DMS79 treated with DMSO at 0.1 percent for 48 hours (cell line): ENCODE results near the gene DEPP1.

ENCODE experiments used
- DNase-seq: peaks from one replicate; lab custom pipeline; 2025; lab: John Stamatoyannopoulos, UW

Gene DEPP1

DNA sequence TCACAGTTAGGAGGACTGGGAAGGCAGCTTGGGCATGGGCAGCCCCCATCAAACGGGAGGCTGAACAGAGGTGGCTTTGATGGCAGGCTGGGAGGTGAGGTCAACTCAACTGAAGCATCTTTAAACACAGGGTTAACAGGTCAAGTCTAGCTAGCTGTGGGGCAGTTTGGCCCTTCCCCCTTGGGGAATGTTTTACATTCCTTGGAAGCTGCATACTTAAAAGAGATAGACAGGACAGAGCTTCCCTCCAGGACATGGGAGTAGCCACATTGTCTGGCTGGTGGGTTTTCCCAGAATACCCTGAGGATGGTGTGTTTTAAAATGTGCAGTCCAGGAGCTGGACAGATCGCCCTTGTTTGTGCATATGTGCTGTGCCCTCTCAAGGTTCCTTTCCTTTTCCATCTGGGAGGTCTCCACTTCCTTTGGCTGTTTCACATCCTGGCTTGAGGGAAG, 25.8 kb downstream of the DEPP1 start:
- no peak for DNase-seq

DNA sequence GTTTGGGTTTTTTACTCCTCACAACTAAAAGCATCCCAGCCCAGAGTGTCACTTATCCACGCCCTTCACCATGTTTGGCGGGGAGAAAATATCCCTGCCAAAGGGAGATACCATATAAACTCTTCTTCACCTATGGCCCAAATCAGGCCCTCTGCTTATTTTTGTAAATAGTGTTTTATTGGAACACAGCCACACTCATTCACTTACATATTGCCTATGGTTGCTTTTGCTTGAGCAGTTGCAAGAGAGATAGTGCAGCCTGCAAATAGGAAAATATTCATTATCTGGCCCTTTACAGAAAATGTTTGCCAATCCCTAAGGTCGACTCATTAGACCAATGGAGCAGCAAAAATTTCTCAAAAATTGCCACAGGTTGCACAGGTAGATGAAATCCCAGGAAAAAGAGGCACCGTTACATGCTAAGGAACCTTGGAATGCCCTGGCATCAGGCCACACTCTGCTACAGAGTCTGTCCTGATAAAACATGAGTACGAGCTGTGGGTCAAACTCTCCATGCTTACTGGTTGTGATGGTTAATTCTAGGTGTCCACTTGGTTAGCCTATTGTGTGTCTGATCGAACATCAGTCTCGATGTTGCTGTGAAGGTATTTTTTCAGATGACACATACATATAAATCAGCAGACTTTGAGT, 26.9 kb downstream of the DEPP1 start:
- DNase-seq, result no peak

DNA sequence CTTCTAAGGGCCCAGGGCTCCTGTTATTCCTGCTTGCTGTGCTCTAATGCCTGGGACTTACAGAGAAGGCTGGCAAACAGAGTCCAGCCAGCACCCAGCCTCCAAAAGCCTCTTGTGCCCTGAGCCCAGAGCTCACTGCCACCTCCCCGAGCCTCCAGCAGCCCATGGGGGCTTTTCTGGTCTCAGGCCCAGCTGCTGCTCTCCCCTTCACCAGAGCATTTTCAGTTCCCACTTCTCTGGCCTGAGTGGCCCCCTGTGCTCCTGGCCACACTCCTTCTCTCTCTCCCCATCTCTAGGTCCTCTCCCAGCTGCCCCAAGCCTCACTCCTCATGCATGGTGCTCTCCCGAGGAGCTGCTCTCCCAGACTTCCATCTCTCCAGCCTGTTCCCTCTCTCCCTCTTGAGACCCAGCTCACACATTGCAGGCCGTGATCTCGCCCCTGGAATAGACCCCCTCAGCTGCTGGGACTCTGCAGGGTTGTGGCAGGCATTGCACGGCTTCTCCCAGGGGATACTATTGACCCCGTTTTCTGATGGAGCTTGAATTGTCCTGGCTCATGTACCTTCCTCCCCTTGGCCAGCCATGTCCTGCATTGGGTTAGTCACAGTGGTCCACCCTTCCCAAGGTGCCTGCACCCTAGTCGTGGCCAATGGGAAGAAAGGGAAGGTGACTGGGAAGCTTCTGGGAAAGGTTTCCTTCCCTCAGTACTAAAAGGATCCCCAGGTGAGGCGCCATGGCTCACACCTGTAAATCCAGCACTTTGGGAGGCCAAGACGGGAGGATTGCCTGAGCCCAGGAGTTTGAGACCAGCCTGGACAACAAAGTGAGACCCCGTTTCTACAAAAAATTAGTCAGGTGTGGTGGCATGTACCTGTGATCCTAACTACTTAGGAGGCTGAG, 28.0 kb downstream of the DEPP1 start:
- no peak for DNase-seq

DNA sequence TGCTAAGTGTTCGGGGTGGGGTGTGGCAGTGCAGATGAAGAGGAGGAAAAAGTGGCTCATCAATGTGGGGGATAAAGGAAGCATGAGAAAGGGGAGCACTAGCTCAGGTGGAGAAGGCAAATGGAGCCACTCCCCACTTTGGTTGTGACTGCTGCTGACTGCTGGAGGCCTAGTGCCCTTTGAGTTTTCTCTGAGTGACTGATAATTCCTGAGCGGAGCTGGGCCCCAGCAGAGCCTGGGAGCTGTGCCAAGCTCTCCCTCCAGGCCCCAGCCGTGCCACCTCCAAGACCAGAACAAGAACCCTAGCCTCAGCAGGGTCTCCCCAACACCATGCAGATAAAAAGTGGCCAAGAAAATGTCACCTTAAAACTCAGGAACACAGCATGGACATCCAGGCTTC, 28.7 kb downstream of the DEPP1 start:
- peak; percentile 2 for DNase-seq

DNA sequence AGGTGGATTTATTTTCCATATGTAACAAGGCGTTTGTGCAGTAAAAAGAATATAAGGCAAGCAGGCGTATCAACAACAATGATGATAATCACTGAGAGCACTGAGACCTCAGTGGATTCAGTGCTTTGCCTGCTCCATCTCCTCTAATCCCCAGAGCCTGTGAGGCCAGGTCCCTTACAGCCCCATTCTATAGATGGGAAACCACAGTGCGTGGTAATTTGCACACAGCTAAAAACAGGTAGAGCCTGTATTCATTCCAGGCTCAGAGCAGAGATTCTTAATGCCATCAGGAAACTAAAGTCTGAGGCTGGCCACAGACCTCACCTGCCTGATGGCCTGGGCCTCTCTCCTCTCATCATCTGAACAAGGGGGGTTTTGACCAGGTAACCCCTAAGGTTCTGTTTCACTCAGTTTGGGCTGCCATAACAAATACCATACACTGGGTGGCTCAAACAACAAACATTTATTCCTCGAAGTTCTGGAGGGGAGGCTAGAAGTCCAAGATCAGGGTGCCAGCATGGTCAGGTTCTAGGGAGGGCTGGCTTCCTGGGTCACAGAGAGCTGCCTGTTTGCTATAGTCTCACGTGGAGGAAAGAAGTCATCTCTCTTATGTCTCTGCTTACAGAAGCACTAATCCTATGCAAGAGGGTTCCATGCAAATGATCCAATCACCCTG, 29.3 kb downstream of the DEPP1 start:
- DNase-seq, result no peak

DNA sequence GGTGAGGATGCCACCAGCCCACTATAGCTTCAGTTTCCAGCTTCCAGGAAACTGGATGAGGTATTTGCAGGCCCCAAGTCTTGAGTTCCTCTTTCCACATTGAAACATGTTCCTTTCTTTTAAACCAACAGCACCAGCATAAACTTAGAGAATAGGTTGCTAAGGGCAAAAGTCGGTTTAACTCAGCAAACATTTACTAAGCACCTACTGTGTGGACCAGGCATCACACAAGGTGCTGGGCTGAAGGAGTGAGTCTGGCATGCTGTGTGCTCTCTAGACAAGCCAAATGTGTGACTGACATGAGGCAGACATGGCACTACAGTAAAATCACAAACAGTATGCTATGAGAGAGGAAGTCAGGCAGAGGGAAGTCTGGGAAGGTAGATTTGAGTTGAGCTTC, 30.0 kb downstream of the DEPP1 start:
- no peak for DNase-seq

DNA sequence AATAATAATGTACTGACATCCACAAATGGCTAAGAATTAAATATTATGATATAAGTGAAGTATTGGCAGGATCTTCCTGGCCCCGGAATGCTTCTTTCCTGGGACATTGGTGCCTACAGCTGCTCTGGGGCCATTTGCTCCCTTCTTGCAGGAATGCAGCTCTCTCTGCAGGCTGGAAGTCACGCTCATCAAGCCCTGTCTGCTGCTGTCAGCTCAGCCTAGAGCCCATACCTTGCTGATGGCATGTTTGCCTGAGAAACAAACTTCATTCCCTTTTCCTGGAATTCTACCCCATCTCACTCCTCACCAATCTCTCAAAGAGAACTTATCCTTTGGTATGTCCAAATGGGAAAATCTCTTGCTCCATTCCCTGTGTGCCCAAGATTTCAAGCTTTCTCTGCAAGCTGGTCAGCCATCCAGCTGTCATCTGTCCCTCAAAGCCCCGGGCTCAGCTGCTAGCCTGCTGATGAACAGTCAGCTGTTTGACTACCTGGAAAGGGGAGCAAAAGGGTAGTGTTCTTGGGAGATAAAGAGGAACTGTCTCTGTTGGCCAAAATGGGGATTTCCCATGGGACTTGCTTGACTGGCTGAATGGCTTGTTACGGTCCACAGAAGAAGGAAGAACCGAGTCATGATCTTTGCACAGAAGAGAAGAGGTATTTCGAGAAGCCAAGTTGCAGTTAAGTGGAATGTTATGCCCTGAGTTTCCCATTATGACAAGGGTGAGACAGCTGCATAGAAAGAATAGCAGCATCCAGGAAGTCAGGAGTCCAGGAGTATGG, 31.0 kb downstream of the DEPP1 start:
- DNase-seq, result no peak

DNA sequence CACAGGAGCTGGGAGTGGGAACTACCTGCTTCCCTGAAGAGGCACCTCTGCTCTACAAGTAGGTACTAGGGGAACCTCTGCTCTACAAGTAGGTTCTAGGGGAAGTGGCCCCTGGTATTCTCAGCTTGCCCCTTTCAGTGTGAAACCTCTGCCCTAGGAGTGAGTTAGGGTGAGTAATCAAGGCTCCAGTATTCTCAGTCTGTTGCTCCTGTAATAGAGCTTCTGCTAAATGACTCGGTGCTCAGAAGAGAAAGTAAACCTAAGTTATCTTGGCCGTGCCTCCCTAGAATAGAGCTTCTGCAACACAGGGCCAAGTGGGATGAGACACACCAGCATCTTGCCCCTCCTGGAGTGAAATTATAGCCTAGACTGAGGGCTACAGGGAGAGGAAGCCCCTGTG, 32.4 kb downstream of the DEPP1 start:
- no peak for DNase-seq

DNA sequence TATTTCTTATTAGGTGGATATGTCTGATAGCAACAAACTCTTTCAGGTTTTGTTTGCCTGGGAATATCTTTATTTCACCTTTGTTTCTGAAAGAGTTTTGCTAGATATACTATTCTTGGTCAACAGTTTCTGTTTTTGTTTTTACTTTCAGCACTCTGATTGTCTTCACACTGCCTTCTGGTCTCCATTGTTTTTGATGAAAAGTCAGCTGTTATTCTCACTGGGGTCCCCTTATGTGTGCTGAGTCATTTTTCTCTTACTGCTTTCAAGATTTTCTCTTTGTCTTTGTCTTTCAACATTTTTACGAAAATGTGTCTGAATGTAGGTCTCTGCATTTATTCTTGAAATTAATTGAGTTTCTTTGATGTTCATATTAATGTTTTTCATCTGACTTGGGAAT, 34.3 kb downstream of the DEPP1 start:
- no peak for DNase-seq

DNA sequence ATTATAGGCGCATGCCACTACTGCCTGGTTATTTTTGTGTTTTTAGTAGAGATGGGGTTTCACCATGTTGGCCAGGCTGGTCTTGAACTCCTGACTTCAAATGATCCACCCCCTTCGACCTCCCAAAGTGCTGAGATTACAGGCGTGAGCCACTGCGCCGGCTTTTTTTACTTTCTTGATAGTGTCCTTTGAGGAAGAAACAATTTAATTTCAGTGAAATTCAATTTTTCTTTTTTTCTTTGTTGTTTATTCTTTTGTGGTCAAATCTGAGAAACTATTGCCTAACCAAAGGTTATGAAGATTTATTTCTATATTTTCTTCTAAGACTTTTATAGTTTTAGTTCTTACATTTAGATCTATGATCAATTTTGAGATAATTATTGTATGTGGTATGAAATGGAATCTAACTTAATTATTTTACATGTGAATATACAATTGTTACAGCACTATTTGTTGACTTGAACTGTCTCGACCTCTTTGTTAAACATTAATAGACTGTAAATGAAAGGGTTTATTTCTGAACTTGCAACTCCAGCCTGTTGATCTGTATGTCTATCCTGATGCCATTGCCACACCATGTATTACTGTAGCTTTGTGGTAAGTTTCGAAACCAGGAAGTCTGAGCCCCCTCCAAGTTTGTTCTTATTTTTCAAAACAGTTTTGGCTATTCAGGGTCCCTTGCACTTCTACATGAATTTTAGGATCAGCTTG, 38.8 kb downstream of the DEPP1 start:
- no peak for DNase-seq

DNA sequence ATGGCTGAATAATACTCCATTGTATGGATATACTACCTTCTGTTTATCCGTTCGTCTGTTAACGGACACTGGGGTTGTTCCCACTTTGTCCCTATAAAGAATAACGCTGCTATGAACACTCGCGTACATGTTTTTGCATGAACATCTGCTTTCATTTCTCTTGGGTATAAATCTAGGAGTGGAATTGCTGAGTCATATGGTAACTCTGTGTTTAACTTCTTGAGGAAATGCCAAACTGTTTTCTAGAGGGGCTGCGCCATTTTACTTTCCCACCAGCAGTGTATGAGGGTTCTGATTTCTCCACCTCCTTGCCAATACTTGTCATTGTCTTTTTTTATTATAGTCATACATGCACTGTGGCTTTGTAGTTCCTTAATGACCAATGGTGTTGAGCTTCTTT, 39.7 kb downstream of the DEPP1 start:
- no peak for DNase-seq

DNA sequence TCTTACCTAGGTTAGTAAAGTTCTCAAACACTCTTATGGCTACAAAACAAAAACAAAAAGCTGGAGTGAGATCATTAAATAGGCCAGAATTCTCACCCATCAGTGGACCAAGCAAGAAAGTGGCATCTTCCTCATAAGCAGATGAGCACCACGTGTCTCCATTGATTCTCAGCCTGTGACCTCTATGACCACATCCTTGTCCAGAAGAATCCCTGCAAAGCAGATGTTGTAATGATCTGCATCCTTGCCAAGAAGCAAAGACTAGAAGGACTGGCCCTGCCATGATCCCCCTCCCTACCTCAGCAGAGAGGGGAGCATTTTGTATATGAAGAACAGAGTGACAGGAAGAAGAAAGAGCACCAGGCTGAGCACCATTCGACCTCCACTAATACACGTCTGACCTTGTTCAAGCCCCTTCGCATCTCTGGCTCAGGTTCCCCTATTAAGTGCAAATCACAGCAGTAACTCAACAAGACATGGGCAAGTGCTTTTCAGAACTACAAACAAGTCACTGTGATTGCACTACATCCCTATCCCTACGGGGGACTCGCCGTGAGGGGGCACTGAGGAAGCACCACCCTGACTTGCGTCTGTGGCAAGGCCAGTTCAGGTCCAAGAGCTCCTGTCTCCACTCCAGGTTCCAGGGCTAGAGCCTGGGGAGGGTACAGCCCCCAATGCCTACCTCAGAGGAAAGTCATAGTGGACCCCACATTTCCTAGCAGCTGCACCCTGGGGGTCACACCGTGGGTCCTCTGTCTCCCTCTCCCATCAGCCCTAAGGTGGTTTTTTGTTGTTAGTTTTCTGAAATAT, 41.2 kb downstream of the DEPP1 start:
- DNase-seq, result no peak

DNA sequence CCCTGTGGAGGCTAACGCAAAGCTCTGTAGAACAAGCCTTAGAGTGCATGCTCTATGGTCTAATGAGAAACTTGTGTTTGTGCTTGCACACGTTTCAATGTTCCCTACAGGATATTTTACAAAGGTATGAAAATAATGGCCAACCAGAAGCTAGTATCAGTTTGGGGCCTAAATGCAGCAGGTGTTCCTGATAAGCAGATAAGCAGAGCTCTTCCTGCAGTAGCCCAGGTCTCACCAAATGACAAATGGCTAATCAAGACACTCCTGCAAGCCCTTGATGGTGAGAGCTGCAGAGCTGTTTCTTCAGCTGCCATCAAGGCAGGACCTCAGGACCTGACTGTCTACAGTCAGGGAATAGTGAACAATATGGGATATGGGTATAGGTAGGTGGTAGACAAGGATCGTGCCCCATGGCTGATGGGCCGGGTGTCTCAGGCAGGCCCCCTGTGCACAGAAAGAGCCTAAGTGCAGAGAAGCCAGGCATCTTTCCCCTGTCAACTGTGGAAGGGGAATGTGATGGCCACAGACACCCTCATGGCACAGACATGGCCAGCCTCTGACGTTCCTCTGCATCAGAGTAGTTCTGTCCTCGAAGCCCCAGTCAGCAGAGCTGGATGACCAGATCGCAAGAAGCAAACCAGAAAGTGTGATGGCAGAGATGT, 42.2 kb downstream of the DEPP1 start:
- no peak for DNase-seq

DNA sequence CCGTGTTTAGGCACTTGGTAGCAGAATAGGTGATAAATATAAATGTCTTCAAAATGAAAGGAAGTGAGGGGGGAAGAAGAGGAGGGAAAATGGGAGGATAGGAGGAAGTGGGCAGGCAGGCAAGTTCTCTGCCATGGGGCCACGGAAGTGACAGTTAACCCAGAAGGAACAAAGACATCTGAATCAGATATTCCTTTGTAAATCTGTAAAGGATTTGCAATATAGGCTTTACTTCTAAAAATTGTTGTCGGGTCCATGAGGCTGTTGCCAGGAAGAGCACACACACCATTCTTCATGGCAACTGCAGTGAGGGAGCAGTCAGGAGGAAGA, 42.7 kb downstream of the DEPP1 start:
- DNase-seq, result no peak

DNA sequence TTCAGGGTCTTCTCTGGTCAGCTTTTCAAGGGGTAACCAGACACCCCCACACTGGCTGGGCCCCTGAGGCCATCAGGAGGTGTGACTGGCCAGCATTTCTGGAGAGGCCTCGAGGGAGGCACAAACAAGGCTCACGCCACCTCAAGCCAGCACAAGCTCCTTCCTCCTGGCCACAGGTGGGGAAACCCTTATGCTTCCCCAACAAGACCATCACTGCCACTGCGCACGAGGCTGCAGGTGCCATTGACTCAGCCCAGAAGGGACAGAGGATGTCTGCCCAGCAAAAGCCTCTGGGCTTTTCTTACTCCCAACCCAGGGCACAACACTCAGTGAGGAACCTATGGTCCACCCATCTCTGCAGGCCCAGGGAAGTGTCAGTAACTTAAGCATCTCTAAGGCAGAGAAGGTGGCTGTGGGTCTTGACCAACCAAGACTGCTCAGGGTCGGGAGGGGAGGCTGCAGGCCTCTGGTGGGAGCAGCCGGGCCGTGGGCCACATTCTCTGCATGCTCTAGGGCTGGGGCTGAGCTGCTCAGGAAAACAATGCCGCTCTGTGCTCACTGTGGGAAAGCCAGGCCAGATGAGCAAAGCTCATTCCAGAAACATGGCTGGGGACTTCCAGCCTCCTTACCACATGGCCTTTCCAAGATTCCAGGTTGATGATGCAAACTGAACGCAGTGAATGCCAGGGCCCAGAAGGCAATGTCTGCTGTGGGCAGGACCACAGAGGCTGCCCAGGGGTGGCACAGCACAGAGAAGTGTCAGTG, 43.2 kb downstream of the DEPP1 start:
- no peak for DNase-seq

DNA sequence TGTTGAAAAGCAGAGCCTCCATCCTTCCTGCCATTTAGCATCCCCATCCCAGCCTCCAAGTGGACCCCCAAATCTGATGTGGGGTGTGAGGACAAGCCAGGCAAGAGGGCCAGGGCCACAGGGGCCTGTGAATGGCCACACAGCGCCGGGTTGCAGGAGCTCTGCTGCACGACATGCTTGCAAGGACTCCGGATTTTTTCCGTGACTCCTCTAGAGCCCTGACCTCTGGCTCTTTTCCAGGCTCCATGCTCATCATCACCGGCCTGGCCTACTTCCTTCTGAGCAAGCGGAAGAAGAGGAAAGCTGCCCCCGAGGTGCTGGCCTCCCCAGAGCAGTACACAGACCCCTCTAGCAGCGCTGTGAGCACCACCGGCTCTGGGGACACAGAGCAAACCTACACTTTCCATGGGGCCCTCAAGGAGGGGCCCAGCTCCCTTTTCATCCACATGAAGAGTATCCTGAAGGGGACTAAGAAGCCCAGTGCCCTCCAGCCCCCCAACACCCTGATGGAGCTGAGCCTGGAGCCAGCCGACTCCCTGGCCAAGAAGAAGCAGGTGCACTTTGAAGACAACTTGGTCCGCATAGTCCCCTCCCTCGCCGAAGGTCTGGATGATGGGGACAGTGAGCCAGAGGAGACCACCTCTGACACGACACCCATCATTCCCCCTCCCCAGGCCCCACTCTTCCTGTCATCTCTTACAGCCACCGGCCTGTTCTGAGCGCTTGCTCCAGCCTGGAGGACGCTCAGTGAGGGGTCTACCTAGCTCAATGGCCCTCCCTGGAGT, 44.0 kb downstream of the DEPP1 start:
- no peak for DNase-seq

DNA sequence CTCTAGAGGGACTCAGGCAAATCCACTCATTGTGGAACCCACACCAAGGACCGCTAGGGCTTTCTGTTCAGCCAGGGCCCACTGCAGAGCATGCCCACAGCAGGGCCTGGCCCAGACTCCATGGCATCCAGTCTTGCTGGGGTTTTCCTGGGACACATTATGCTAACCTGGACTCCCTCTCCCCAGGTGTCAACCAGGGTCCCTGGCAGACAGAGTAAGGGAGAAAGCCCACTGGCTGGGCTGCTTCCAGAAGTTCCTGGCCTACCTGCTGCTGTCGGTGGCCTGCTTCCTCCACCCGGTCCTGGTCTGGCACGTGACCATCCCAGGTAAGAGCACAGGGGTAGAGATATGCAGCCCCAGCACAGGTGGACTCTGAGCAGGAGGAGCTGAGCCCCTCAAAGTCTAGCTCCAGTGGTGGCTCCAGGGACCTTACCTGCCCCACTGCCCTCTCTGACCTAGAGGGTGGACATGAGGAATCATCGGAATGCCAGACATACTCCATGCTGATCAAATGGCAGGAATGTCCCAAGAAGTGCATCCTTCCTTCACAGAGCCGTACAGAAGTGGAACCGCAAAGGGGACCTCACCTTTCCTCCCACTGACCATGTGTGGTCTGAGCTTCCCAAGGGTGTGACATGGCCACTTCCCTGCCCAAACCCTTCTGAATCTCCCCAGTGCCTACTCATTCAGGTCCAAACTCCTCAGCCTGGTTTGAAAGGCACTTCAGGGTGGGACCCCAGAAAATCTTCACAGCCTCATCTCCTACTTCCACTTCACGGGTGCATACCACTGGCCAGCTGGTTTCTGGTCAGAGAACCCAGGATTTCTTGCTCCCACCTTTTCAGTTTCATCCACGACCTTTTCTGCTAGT, 44.9 kb downstream of the DEPP1 start:
- DNase-seq, result no peak
